GM12875 (cell line): ENCODE measurements around the gene SMARCC2.
A peak's percentile ranks its signal among the peaks of the same experiment; 100 is the strongest.

Experiments
- H3K4me3 ChIP-seq: one replicate; pipeline ENCODE4 v1.5.1; 2011; ENCODE audit warnings: low read depth, low read length, control low read depth
- CTCF ChIP-seq: IDR thresholded peaks from 2 replicates; pipeline ENCODE4 v1.5.1; 2011; ENCODE audit warnings: low read depth, mild to moderate bottlenecking, control low read depth, inconsistent platforms, low read length, moderate library complexity, borderline replicate concordance; ENCODE audit not compliant: insufficient read depth

SMARCC2 gene

GRCh38 chr12:56189099-56189917 is at the start of gene SMARCC2:
SMARCC2 (minus strand) TSS chr12:56189483; CDS start chr12:56189461, 22 bp downstream.
- peak within 1 kb of the TSS; percentile 81 for H3K4me3 ChIP-seq

GRCh38 chr12:56237552-56237951 is 48.3 kb upstream of the SMARCC2 start:
- no peak for TF ChIP-seq CTCF
- H3K4me3 ChIP-seq: no peak overlapping the region

More at GRCh38 chr12:56189099-56189917, at the start of gene SMARCC2:
- peak; percentile 88 for TF ChIP-seq CTCF

- H3K4me3 ChIP-seq: no peak overlapping the region
- no peak for TF ChIP-seq CTCF
Observed at GRCh38 chr12:56236985-56237384, 47.7 kb upstream of the SMARCC2 start.

GRCh38 chr12:56236091-56236490 is 46.8 kb upstream of the SMARCC2 start:
- H3K4me3 ChIP-seq: no peak overlapping the region

DNA sequence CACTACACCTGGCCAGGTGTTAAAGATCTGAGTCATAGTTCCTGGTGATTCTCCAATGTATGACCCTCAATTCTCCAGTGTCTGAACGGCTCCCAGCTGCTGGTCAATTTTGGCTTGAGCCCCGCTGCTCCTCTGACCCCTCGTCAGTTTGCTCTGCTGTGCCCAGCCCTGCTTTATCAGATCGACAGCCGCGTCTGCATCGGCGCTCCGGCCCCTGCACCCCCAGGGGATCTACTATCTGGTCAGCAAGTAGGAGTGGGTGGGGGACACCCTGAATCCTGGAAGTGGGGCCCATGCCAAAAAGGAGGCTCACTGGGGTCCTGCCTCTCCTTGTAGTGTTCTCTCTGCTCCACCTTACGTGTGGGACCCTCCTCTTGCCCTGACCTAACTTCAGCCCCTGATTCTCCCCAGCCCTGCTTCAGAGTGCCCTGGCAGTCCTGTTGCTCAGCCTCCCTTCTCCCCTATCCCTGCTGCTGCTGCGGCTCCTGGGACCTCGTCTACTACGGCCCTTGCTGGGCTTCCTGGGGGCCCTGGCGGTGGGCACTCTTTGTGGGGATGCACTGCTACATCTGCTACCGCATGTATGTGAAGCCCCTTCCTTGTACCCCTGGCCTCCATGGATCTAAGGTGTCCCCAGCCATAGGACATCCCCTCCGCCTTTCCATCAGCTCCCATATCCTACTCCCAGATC is 45.6 kb upstream of the SMARCC2 start:
- H3K4me3 ChIP-seq: no peak overlapping the region
- TF ChIP-seq CTCF: no peak

More at GRCh38 chr12:56236091-56236490, 46.8 kb upstream of the SMARCC2 start:
- TF ChIP-seq CTCF: no peak

DNA sequence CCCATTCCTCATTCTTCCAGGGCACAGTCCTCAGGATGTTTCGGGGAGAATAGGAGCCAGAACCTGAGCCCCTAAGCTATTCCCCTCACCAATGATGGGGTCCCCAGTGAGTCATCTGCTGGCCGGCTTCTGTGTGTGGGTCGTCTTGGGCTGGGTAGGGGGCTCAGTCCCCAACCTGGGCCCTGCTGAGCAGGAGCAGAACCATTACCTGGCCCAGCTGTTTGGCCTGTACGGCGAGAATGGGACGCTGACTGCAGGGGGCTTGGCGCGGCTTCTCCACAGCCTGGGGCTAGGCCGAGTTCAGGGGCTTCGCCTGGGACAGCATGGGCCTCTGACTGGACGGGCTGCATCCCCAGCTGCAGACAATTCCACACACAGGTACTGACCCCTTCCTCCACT is 41.9 kb upstream of the SMARCC2 start:
- TF ChIP-seq CTCF: no peak
- no peak overlapping the region for H3K4me3 ChIP-seq
